ENCODE results near the gene FIGLA.

DNA sequence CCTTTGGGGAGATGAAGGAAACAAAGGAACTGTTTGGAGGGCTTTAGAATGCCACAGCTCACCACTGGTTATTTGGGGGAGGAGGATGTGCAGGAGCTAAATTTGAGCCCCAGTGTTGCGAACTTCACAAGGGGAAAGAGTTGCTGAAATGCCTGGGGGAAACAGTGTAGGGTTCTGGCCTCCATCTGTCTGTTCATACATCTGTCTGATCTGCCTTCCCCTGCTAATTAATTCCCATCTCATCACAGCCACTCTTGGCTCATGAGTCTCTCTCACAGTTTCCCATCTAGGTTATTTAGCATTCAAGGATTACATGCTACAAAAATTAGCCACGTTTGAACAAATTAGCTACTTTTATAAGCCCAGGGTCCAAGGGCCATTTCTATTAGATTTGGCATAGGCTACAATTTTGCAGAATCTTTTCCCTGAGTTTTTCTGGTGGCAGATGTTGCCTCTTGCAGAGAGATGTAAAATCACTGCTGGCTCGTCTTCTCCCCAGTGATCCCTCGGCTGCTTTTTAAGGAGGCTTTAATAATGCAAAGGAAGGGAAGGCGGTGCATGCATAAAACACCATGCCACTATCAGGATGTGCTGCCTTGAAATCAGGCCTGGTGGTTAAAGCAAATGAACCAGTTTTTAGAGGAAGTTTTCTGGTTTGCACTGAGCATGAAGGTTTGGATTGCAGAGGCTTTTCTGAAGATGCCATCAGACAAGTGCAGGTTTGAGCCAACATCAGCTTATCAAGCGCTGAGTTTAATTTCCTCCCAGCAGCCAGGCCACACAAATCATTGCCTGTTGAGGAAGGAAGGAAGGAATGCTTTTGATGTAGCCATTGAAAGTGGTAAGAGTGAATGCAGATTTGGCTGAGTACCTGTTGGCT is 57.4 kb downstream of the FIGLA start:
- TF ChIP-seq, protein P1, sequence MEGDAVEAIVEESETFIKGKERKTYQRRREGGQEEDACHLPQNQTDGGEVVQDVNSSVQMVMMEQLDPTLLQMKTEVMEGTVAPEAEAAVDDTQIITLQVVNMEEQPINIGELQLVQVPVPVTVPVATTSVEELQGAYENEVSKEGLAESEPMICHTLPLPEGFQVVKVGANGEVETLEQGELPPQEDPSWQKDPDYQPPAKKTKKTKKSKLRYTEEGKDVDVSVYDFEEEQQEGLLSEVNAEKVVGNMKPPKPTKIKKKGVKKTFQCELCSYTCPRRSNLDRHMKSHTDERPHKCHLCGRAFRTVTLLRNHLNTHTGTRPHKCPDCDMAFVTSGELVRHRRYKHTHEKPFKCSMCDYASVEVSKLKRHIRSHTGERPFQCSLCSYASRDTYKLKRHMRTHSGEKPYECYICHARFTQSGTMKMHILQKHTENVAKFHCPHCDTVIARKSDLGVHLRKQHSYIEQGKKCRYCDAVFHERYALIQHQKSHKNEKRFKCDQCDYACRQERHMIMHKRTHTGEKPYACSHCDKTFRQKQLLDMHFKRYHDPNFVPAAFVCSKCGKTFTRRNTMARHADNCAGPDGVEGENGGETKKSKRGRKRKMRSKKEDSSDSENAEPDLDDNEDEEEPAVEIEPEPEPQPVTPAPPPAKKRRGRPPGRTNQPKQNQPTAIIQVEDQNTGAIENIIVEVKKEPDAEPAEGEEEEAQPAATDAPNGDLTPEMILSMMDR (conservative IDR thresholded peaks at IDR 0.05; ENCODE audit: low read depth, low read length): no peak
- TF ChIP-seq EZH2 (IDR thresholded peaks at IDR 0.05; ENCODE audit: borderline replicate concordance, low read depth, low read length, poor library complexity, severe bottlenecking): no peak

Measured in A673 (cell line).